Large intestine (tissue), 3 donors: ENCODE measurements around the gene ZNF248. TPM values are rescaled to one million over a fixed set of nuclear protein-coding genes. Genes with fewer than 3 reads are reported as not detected.

ENCODE experiments used
- DNase-seq, 2 donors: peaks; one replicate each; pipeline versions ENCODE4 v3.0.0 to v3.0.0-alpha.2; 2013
- H3K27ac ChIP-seq: one replicate; pipeline ENCODE4 v1.5.1; 2013; ENCODE audit warnings: low read length
- H3K27me3 ChIP-seq: 2 replicates; pipeline ENCODE4 v1.6.1; 2013; ENCODE audit warnings: low read length; ENCODE audit not compliant: control insufficient read depth, insufficient read depth
- H3K36me3 ChIP-seq: 2 replicates; pipeline ENCODE4 v1.6.1; 2013; ENCODE audit warnings: low read length; ENCODE audit not compliant: control insufficient read depth, insufficient read depth
- H3K4me1 ChIP-seq: one replicate; pipeline ENCODE4 v1.6.1; 2013; ENCODE audit warnings: low read length; ENCODE audit not compliant: control insufficient read depth, insufficient read depth
- H3K4me3 ChIP-seq: one replicate; pipeline ENCODE4 v1.5.1; 2013; ENCODE audit warnings: low read length
- H3K9me3 ChIP-seq: one replicate; pipeline ENCODE4 v1.6.1; 2013; ENCODE audit warnings: mild to moderate bottlenecking, low read depth, low read length, moderate library complexity; ENCODE audit not compliant: control insufficient read depth
- WGBS: methylation state at CpG from one replicate; pipeline ENCODE4 v1.1.5; 2013; ENCODE audit warnings: low lambda C conversion rate; ENCODE audit not compliant: insufficient coverage; 5-methylcytosine and 5-hydroxymethylcytosine counted together
- polyA plus RNA-seq: library from polyadenylated mRNA; unstranded; fragments of 120-200 nt; gene quantifications from one replicate; pipeline ENCODE4 v1.2.1, GENCODE V29; 2013

Gene ZNF248
- polyA plus RNA-seq, 1 donor: 25.1 TPM

- Histone ChIP-seq H3K4me3 (no peak overlapping the region), H3K36me3 (no peaks in the 10 kb centered on the region), H3K9me3 (peaks cover 12% of the 10 kb centered on the region), H3K4me1 (no peaks in the 10 kb centered on the region), H3K27me3 (no peaks in the 10 kb centered on the region), H3K27ac (no peak overlapping the region)
- DNase-seq: no peak
- 100% methylated on average over 1 of the region's 2 CpGs for WGBS
Measured at GRCh38 chr10:37789590-37789989, 67.8 kb downstream of the ZNF248 start.

- no peaks in the 10 kb centered on the region for H3K27me3 ChIP-seq
- no peak overlapping the region for H3K4me3 ChIP-seq
- no peak for DNase-seq
- H3K27ac ChIP-seq: no peak overlapping the region
- H3K36me3 ChIP-seq: no peaks in the 10 kb centered on the region
- 87% methylated on average over 3 of the region's 4 CpGs for WGBS
- peaks cover 5% of the 10 kb centered on the region for H3K9me3 ChIP-seq
- H3K4me1 ChIP-seq: no peaks in the 10 kb centered on the region
Measured at GRCh38 chr10:37784678-37785077, 72.7 kb downstream of the ZNF248 start.

GRCh38 chr10:37780536-37780935 is 76.9 kb downstream of the ZNF248 start:
- Histone ChIP-seq H3K36me3 (no peaks in the 10 kb centered on the region), H3K4me1 (no peaks in the 10 kb centered on the region), H3K9me3 (peaks cover 7% of the 10 kb centered on the region), H3K27ac (no peak overlapping the region), H3K27me3 (no peaks in the 10 kb centered on the region), H3K4me3 (no peak overlapping the region)
- WGBS: no CpG with 5 or more reads among the region's 32 CpGs
- no peak for DNase-seq

GRCh38 chr10:37777056-37777455 is 80.4 kb downstream of the ZNF248 start:
- no peak overlapping the region for H3K27ac ChIP-seq
- no peaks in the 10 kb centered on the region for H3K4me1 ChIP-seq
- H3K9me3 ChIP-seq: peaks cover 7% of the 10 kb centered on the region
- no peak overlapping the region for H3K4me3 ChIP-seq
- 90% methylated on average over 2 of the region's 6 CpGs for WGBS
- no peak for DNase-seq
- no peaks in the 10 kb centered on the region for H3K36me3 ChIP-seq
- H3K27me3 ChIP-seq: no peaks in the 10 kb centered on the region

- no CpG with 5 or more reads among the region's 1 CpG for WGBS
- no peaks in the 10 kb centered on the region for H3K27me3 ChIP-seq
- no peaks in the 10 kb centered on the region for H3K36me3 ChIP-seq
- H3K9me3 ChIP-seq: peaks cover 5% of the 10 kb centered on the region
- H3K27ac ChIP-seq: no peak overlapping the region
- no peaks in the 10 kb centered on the region for H3K4me1 ChIP-seq
- DNase-seq: no peak
- H3K4me3 ChIP-seq: no peak overlapping the region
Measured at GRCh38 chr10:37775612-37776011, 81.8 kb downstream of the ZNF248 start.

- Histone ChIP-seq H3K9me3 (peaks cover 2% of the 10 kb centered on the region), H3K27ac (no peak overlapping the region), H3K4me3 (no peak overlapping the region), H3K27me3 (no peaks in the 10 kb centered on the region), H3K36me3 (no peaks in the 10 kb centered on the region), H3K4me1 (no peaks in the 10 kb centered on the region)
- no peak for DNase-seq
- no CpG with 5 or more reads among the region's 5 CpGs for WGBS
Measured at GRCh38 chr10:37774351-37774750, 83.1 kb downstream of the ZNF248 start.

GRCh38 chr10:37765216-37765615 is 92.2 kb downstream of the ZNF248 start:
- WGBS: no CpG with 5 or more reads among the region's 1 CpG
- Histone ChIP-seq H3K36me3 (no peaks in the 10 kb centered on the region), H3K4me3 (no peak overlapping the region), H3K27ac (no peak overlapping the region), H3K27me3 (no peaks in the 10 kb centered on the region), H3K4me1 (no peaks in the 10 kb centered on the region), H3K9me3 (peaks cover 3% of the 10 kb centered on the region)
- no peak for DNase-seq

GRCh38 chr10:37763132-37763531 is 94.3 kb downstream of the ZNF248 start:
- H3K27ac ChIP-seq: no peak overlapping the region
- peaks cover 5% of the 10 kb centered on the region for H3K9me3 ChIP-seq
- H3K27me3 ChIP-seq: no peaks in the 10 kb centered on the region
- H3K36me3 ChIP-seq: no peaks in the 10 kb centered on the region
- H3K4me3 ChIP-seq: no peak overlapping the region
- WGBS: no CpG with 5 or more reads among the region's 3 CpGs
- H3K4me1 ChIP-seq: no peaks in the 10 kb centered on the region
- DNase-seq: no peak

GRCh38 chr10:37762287-37762686 is 95.1 kb downstream of the ZNF248 start:
- Histone ChIP-seq H3K36me3 (no peaks in the 10 kb centered on the region), H3K27ac (no peak overlapping the region), H3K27me3 (no peaks in the 10 kb centered on the region), H3K9me3 (peaks cover 5% of the 10 kb centered on the region), H3K4me1 (no peaks in the 10 kb centered on the region), H3K4me3 (no peak overlapping the region)
- no peak for DNase-seq

GRCh38 chr10:37760817-37761216 is 96.6 kb downstream of the ZNF248 start:
- no peaks in the 10 kb centered on the region for H3K4me1 ChIP-seq
- no peak overlapping the region for H3K4me3 ChIP-seq
- H3K9me3 ChIP-seq: peaks cover 5% of the 10 kb centered on the region
- no peaks in the 10 kb centered on the region for H3K27me3 ChIP-seq
- WGBS: no CpG with 5 or more reads among the region's 1 CpG
- no peak overlapping the region for H3K27ac ChIP-seq
- no peak for DNase-seq
- no peaks in the 10 kb centered on the region for H3K36me3 ChIP-seq

GRCh38 chr10:37758074-37758473 is 99.3 kb downstream of the ZNF248 start:
- H3K4me1 ChIP-seq: no peaks in the 10 kb centered on the region
- no peaks in the 10 kb centered on the region for H3K27me3 ChIP-seq
- no peak for DNase-seq
- no peak overlapping the region for H3K4me3 ChIP-seq
- H3K9me3 ChIP-seq: peaks cover 2% of the 10 kb centered on the region
- no peak overlapping the region for H3K27ac ChIP-seq
- H3K36me3 ChIP-seq: no peaks in the 10 kb centered on the region
